Kidney epithelial cell (primary cell): ENCODE data around the gene CERS4. TPM values are rescaled to one million over a fixed set of nuclear protein-coding genes. Genes with fewer than 3 reads are reported as not detected.

Experiments used
- DNase-seq: peaks from one replicate; pipeline ENCODE4 v3.0.0-alpha.2; 2010; ENCODE audit warnings: low read depth
- H3K27me3 ChIP-seq: 2 replicates; pipeline ENCODE4 v1.6.0; 2011; ENCODE audit warnings: low read length; ENCODE audit not compliant: control insufficient read depth, insufficient read depth
- H3K36me3 ChIP-seq: 2 replicates; pipeline ENCODE4 v1.5.1; 2011; ENCODE audit warnings: low read length; ENCODE audit not compliant: control insufficient read depth, insufficient read depth
- H3K4me3 ChIP-seq: 2 replicates; pipeline ENCODE4 v1.5.1; 2011; ENCODE audit warnings: low read depth, mild to moderate bottlenecking, control low read depth, low read length
- total RNA-seq: library from RNA; depleted of rRNA; stranded (reverse); fragments of >200 nt; gene quantifications from 2 replicates; pipeline ENCODE4 v1.2.3, GENCODE V29; 2015
- TF ChIP-seq, protein P1 (sequence below): IDR thresholded peaks from 2 replicates; pipeline ENCODE4 v1.5.1; 2011; ENCODE audit warnings: mild to moderate bottlenecking, moderate library complexity, low read length, control low read depth, inconsistent platforms; ENCODE audit not compliant: insufficient read depth, poor library complexity, severe bottlenecking

The CERS4 gene
- total RNA-seq, 1 donor from 2014 or later, result 49.8 TPM

DNA sequence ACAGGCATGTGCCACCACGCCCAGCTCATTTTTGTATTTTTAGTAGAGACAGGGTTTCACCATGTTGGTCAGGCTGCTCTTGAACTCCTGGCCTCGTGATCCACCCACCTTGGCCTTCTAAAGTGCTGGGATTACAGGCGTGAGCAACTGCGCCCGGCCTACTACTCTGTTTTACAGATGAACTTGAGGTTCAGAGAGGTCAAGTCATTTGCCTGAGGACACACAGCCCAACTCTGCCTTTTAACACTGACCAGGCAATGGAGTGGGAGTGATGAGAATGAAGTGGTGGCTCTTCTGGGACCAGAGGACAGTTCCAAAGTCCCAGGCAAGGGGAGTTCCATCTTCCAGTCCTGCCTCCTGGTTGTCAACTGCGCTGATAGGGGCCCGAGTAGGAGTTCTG is 41.4 kb downstream of the CERS4 start:
- no peaks in the 10 kb centered on the region for H3K27me3 ChIP-seq
- TF ChIP-seq, protein P1, sequence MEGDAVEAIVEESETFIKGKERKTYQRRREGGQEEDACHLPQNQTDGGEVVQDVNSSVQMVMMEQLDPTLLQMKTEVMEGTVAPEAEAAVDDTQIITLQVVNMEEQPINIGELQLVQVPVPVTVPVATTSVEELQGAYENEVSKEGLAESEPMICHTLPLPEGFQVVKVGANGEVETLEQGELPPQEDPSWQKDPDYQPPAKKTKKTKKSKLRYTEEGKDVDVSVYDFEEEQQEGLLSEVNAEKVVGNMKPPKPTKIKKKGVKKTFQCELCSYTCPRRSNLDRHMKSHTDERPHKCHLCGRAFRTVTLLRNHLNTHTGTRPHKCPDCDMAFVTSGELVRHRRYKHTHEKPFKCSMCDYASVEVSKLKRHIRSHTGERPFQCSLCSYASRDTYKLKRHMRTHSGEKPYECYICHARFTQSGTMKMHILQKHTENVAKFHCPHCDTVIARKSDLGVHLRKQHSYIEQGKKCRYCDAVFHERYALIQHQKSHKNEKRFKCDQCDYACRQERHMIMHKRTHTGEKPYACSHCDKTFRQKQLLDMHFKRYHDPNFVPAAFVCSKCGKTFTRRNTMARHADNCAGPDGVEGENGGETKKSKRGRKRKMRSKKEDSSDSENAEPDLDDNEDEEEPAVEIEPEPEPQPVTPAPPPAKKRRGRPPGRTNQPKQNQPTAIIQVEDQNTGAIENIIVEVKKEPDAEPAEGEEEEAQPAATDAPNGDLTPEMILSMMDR, result no peak
- no peak for DNase-seq
- no peak overlapping the region for H3K4me3 ChIP-seq
- H3K36me3 ChIP-seq, result no peaks in the 10 kb centered on the region

DNA sequence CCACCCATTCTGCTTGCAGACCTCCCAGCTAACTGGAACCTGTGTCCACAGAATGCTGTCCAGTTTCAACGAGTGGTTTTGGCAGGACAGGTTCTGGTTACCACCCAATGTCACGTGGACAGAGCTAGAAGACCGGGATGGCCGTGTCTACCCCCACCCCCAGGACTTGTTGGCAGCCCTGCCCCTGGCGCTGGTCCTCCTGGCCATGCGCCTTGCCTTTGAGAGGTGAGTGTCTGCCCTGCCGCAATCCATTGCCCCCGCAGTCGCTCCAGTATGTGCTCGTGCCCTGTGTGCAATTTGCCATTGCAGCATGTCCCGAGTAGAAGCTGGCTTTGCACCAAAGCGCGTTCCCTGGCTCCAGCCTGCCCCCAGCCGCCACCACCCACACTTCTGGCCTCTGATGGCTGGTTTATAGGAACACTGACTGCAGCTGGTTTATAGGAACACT is 41.9 kb downstream of the CERS4 start:
- no peak for DNase-seq
- Histone ChIP-seq H3K4me3 (no peak overlapping the region), H3K27me3 (no peaks in the 10 kb centered on the region), H3K36me3 (no peaks in the 10 kb centered on the region)
- TF ChIP-seq, protein P1, result no peak

DNA sequence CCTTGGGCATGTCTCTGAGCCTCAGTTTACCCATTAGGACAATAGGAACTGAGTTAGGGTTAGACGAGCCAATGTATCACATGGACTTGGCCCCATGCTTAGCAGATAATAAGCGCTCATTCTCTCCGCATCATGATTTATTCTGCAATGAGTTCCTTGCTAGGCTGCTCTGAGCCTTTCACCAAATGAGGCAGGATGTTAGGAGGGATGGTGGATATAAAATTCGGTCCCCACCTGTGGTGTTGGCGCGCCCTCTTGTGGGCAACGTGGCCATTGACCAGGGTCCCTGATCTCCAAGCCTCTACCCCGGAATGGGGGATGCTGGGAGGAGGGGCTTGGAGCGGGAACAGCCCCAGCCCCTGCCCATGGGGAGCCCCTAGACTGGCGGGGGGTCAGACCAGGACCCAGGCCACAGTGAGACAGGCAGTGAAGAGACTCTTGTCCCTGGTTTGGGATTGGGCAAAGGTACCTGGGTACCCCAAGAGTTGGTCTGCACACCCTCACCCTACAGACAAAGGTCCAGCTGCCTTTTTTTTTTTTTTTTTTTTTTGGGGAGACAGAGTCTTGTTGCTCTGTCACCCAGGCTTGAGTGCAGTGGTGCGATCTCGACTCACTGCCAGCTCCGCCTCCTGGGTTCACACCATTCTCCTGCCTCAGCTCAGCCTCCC is 43.9 kb downstream of the CERS4 start:
- Histone ChIP-seq H3K4me3 (no peak overlapping the region), H3K36me3 (no peaks in the 10 kb centered on the region), H3K27me3 (no peaks in the 10 kb centered on the region)
- peak; percentile 14 for DNase-seq
- TF ChIP-seq, protein P1, result peak; percentile 95

DNA sequence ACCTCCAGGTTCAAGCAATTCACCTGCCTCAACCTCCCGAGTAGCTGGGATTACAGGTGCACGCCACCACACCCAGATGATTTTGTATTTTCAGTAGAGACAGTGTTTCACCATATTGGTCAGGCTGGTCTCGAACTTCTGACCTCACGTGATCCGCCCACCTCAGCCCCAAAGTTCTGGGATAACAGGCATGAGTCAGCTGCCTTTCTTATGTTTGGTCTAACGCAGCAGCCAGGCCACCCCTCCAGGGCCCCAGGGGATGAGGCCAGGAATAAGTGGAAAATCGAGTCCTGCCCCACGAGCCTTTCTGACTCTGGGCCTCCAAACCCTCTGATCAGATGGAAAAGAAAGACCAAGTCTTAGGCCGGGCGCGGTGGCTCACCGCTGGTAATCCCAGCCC is 44.5 kb downstream of the CERS4 start:
- DNase-seq, result no peak

DNA sequence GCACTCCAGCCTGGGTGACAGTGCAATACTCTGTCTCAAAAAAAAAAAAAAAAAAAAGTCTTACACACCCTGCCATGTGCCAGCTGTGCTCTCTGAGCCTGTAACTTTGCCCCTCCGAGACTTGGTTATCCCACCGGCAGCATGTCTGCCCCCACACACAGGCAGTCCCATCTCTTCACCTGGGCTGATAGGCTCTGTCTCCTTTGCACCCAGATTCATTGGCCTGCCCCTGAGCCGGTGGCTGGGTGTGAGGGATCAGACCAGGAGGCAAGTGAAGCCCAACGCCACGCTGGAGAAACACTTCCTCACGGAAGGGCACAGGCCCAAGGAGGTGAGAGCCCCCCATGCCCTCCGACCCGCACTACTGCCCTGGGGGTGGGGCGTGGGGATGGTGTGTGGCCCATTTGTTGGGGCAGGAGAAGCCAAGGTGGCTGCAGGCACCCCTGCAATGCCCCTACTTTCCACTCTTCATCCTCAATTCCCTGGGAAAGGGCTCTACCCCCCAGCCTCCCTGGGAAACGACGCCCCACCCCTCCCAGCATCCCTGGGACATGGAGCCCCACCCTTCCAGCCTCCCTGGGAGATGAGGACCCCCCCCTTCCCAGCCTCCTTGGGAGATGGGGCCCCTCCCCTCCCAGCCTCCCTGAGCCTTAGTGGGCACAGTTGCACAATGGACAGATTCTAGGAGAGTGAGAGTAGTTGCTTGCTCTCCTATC is 45.3 kb downstream of the CERS4 start:
- H3K27me3 ChIP-seq, result no peaks in the 10 kb centered on the region
- no peak for DNase-seq
- no peak overlapping the region for H3K4me3 ChIP-seq
- TF ChIP-seq, protein P1, result no peak
- H3K36me3 ChIP-seq, result no peaks in the 10 kb centered on the region

More for the DNA sequence above, 44.5 kb downstream of the CERS4 start:
- Histone ChIP-seq H3K36me3 (no peaks in the 10 kb centered on the region), H3K4me3 (no peak overlapping the region), H3K27me3 (no peaks in the 10 kb centered on the region)
- TF ChIP-seq, protein P1, result no peak
